HG03520 (cell line): ENCODE measurements around the gene TOR1AIP1.

Experiments used
- ATAC-seq: cut with Tn5 transposase; IDR thresholded peaks from one replicate; pipeline ENCODE4 v1.9.1; 2021; ENCODE audit warnings: mild to moderate bottlenecking, moderate library complexity; ENCODE audit not compliant: unreplicated experiment

TOR1AIP1 gene

GRCh38 chr1:179881642-179882252 is 338 bp upstream of the TOR1AIP1 start:
- peak; percentile 0 for ATAC-seq

DNA sequence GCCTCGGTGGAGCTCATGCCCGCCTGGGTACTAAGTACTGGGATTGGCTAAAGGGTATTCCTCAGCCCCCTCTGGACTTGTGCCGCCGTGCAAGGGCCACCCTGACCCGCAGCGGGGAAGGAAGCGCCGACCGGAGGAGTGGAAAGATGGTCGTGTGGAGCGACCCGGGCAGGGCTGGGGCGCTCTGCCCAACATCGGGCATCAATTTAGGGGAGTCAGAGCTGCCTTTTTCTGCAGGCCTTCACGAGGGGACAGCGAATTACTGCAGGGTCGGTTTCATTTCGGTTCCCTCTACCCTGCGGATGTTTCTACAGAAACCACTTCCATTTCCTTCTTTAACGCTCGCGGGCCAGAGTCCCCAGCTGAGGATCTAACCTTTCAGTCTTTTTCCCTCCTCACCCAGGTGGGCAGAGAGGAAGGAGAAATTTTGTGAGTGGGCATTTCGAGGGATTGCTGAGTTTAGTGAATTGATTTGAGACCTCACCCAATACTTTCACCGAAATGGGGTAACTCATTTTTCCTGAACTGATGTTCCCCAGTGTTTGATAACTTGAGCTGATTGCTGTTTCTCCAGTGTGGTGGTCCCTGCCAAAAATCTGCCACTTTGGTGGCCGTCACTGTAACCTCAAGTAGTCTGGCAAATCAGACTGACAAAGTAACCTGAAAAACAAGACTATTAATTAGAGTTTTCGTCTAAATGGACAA is 1.1 kb downstream of the TOR1AIP1 start:
- ATAC-seq, result no peak

- no peak for ATAC-seq
Measured at GRCh38 chr1:179883745-179884138, 1.7 kb downstream of the TOR1AIP1 start.

GRCh38 chr1:179888071-179888470 is 6.0 kb downstream of the TOR1AIP1 start:
- no peak for ATAC-seq

- no peak for ATAC-seq
Measured at GRCh38 chr1:179889589-179889988, 7.5 kb downstream of the TOR1AIP1 start.

DNA sequence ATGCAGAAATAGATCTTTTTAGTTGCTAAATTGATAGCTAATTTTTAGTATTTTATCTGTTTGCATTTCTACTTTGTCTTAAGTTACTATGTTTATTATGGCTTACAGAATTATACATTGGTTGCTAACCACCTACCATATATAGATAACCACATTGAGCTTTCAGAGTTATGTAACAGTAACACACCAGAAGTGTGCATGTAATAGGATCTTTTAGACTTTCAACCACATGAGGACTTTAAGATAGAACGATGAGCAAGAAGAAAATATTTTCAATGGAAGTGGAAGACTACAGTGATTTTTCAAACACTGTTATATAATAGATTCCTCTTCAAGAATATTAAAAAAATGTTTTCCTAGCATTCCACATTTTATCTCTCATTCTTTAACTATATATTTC is 28.8 kb downstream of the TOR1AIP1 start:
- no peak for ATAC-seq

DNA sequence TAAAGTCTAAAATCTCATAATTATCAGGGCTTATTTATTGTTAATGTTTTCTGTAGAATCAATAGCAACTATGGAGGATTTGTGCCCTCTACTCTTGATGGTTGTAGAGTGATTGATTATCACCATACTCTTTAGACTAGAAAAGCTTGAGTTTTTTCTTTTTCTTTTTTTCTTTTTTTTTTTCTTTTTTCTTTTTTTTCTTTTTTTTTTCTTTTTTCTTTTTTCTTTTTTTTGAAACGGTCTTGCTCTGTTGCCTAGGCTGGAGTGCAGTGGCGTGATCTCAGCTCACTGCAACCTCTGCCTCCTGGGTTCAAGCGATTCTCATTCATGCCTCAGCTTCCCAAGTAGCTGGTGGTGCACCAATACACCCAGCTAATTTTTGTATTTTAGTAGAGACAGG is 29.7 kb downstream of the TOR1AIP1 start:
- no peak for ATAC-seq

DNA sequence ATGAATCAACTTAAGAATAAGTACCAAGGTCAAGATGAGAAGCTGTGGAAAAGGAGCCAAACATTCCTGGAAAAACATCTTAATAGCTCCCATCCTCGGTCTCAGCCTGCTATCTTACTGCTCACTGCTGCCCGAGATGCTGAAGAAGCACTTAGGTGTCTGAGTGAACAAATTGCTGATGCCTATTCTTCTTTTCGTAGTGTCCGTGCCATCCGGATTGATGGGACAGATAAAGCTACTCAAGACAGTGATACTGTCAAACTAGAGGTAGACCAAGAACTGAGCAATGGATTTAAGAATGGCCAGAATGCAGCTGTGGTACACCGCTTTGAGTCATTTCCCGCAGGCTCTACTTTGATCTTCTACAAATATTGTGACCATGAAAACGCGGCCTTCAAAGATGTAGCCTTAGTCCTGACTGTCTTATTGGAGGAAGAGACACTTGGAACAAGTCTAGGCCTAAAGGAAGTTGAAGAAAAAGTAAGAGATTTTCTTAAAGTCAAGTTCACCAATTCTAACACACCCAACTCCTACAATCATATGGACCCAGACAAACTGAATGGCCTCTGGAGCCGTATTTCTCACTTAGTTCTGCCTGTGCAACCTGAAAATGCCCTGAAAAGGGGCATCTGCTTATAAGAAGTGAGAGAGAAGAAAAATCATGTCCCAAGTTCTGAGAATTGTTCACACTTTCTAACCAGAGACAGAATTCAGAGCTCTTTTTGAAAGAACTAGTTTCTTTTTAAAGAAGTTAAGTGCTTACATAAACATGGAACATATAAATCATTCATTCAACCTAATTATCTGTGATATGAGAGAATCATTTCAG is 35.7 kb downstream of the TOR1AIP1 start:
- ATAC-seq, result no peak

GRCh38 chr1:179921472-179921871 is 39.4 kb downstream of the TOR1AIP1 start:
- ATAC-seq, result no peak

GRCh38 chr1:179921981-179922872 is 40.1 kb downstream of the TOR1AIP1 start:
- no peak for ATAC-seq

DNA sequence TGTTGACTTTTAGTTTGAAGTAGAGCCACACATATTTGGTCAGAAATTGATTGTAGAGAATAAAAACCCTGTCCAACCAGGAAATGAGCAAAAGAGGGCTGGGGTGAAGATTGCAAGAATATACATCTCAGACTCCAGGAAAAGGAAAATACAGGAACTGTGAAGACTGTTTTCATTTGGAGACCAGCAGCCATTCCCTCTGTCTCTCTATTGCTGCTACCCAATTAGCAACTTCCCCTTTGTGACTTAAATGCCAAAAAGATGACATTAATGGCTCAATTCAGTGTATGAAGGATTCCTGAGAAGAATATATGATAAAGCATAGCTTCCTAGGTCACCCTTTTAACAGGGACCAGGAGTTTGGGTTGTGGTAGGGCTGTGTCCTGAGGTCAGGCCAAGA is 40.9 kb downstream of the TOR1AIP1 start:
- ATAC-seq, result no peak

- ATAC-seq, result no peak
Measured at GRCh38 chr1:179924268-179924667, 42.2 kb downstream of the TOR1AIP1 start.

GRCh38 chr1:179925302-179925701 is 43.2 kb downstream of the TOR1AIP1 start:
- ATAC-seq, result no peak

GRCh38 chr1:179925922-179926849 is 44.1 kb downstream of the TOR1AIP1 start:
- no peak for ATAC-seq

DNA sequence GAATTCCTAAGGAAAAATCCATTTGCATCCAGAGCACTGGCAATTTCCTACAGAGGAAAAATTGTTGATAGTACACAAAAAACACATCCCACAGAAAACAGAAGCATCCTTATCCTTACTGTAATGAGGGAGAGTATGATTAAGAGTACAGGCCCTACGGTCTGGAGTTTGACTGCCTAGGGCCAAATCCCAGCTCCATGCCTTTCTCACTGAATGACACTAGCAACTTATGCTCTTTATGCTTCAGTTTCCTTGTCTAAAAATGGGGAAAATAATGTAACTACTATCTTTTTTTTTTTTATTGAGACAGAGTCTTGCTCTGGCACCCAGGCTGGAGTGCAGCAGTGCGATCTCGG is 44.7 kb downstream of the TOR1AIP1 start:
- ATAC-seq, result no peak

DNA sequence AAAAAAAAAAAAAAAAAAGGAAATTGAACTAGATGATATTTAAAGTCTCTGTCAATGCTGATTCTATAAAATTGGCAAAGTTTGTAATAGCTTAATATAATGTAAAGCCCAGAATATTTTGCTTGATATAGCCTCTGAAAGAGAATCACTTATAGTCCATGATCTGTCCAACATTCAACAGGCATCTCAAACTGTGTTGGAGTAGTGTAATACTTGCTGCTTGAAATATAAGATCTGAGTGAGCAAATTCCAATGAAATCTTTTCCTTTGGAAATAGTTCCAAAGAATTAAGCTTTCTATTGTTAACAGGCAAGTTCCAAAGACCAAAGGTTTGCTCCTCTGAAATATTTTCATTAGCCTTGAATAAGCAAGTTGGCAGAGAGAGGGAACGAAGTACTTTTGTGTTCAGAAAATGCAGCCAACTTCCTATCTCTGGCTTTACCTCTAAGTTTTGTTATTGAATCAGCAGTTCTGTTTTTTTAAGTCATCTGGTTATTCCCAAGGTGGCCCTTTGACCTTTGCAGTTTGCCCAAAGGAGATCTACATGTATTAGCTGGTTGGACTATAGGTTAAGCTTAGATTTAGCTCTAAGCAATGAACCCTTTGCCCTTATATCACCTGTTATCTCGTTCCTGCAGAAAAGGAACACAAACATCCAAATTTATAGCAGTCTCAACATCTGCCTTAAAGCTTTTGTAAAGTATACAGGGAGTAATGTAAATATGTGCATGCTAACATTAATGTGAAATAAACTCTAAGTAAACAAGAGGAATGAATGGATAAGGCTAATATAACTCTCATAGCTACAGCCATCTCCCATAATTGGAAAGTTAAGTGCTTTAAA is 48.1 kb downstream of the TOR1AIP1 start:
- ATAC-seq, result no peak

GRCh38 chr1:179930867-179931266 is 48.8 kb downstream of the TOR1AIP1 start:
- ATAC-seq, result no peak

DNA sequence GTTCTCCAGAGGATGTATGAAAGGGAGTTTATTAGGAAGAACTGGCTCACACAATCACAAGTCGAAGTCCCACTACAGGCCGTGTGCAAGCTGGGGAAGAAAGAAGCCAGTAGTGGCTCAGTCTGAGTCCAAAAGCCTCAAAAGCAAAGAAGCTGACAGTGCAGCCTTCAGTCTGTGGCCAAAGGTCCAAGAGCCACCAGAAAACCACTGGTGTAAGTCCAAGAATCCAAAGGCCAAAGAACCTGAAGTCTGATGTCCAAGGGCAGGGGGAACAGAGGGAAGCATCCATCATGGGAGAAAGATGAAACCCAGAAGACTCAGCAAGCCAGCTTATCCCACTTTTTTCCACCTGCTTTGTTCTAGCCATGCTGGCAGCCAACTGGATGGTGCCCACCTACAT is 51.1 kb downstream of the TOR1AIP1 start:
- no peak for ATAC-seq

DNA sequence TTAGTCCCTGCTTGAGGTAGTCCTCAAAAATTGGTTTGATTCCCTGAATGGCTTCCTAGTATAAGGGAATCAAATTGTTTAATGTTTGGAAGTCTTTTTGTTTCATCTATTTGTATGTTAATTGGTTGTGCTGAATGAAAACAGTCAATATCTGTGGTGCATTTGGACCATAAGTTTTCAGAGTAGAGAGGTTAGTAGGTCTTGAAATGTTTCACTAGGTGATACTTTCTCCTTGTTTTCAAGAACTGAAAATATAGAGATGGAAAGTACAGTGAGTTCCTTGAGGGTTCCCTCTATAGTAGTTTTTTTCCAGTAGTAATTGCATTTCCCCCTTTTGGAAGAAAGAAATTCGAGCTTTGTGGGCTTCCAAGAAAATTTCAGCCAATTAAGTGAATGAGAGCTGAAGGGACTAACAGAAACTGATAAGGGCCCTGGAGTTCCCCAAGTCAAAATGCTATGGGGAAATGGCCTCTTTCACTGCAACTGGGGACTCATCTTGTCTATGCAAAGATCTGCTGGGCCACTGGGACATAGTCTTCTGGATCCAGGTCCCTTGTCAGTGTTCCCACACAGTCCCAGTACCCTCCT is 53.9 kb downstream of the TOR1AIP1 start:
- ATAC-seq, result no peak
